ENCODE measurements around the gene SLC6A17.
A peak's percentile ranks its signal among the peaks of the same experiment; 100 is the strongest.

Gene SLC6A17

GRCh38 chr1:110134050-110134595, 16.2 kb upstream of the SLC6A17 start:
- TF ChIP-seq CTCF (IDR thresholded peaks at IDR 0.05; ENCODE audit: poor library complexity, severe bottlenecking), result no peak
- Histone ChIP-seq H3K27me3 (ENCODE audit: insufficient read depth, poor library complexity, severe bottlenecking) (peaks cover 42% of the 10 kb centered on the region), H3K4me3 (ENCODE audit: severe bottlenecking) (no peak overlapping the region), H3K9me3 (ENCODE audit: severe bottlenecking) (no peaks in the 10 kb centered on the region), H3K4me1 (ENCODE audit: insufficient read depth, poor library complexity, severe bottlenecking) (no peaks in the 10 kb centered on the region), H3K36me3 (ENCODE audit: low read depth) (no peaks in the 10 kb centered on the region), H3K27ac (ENCODE audit: poor library complexity, severe bottlenecking) (no peak overlapping the region)
- ATAC-seq (ENCODE audit: low read depth), result no peak
- DNase-seq (ENCODE audit: low spot score), result no peak

- TF ChIP-seq CTCF (IDR thresholded peaks at IDR 0.05; ENCODE audit: poor library complexity, severe bottlenecking), result no peak
- no peak for DNase-seq (ENCODE audit: low spot score)
- H3K27me3 ChIP-seq (ENCODE audit: insufficient read depth, poor library complexity, severe bottlenecking), result peaks cover 44% of the 10 kb centered on the region
- ATAC-seq (ENCODE audit: low read depth), result no peak
- no peaks in the 10 kb centered on the region for H3K36me3 ChIP-seq (ENCODE audit: low read depth)
- H3K4me3 ChIP-seq (ENCODE audit: severe bottlenecking), result no peak overlapping the region
- no peak overlapping the region for H3K27ac ChIP-seq (ENCODE audit: poor library complexity, severe bottlenecking)
- no peaks in the 10 kb centered on the region for H3K4me1 ChIP-seq (ENCODE audit: insufficient read depth, poor library complexity, severe bottlenecking)
- peaks cover 3% of the 10 kb centered on the region for H3K9me3 ChIP-seq (ENCODE audit: severe bottlenecking)
Observed at GRCh38 chr1:110135246-110135645, 15.0 kb upstream of the SLC6A17 start.

GRCh38 chr1:110135666-110136065, 14.6 kb upstream of the SLC6A17 start:
- ATAC-seq (ENCODE audit: low read depth) (0 out of 3 replicates have a peak, but pooled peaks have one; percentile 14), DNase-seq (ENCODE audit: low spot score) (no peak)
- TF ChIP-seq CTCF (IDR thresholded peaks at IDR 0.05; ENCODE audit: poor library complexity, severe bottlenecking), result no peak
- Histone ChIP-seq H3K27ac (ENCODE audit: poor library complexity, severe bottlenecking) (no peak overlapping the region), H3K9me3 (ENCODE audit: severe bottlenecking) (peaks cover 3% of the 10 kb centered on the region), H3K27me3 (ENCODE audit: insufficient read depth, poor library complexity, severe bottlenecking) (peaks cover 46% of the 10 kb centered on the region), H3K4me3 (ENCODE audit: severe bottlenecking) (no peak overlapping the region), H3K36me3 (ENCODE audit: low read depth) (no peaks in the 10 kb centered on the region), H3K4me1 (ENCODE audit: insufficient read depth, poor library complexity, severe bottlenecking) (no peaks in the 10 kb centered on the region)

GRCh38 chr1:110136911-110137310, 13.4 kb upstream of the SLC6A17 start:
- no peak for TF ChIP-seq CTCF (IDR thresholded peaks at IDR 0.05; ENCODE audit: poor library complexity, severe bottlenecking)
- H3K9me3 ChIP-seq (ENCODE audit: severe bottlenecking), result peaks cover 3% of the 10 kb centered on the region
- H3K27ac ChIP-seq (ENCODE audit: poor library complexity, severe bottlenecking), result no peak overlapping the region
- H3K36me3 ChIP-seq (ENCODE audit: low read depth), result no peaks in the 10 kb centered on the region
- no peak for ATAC-seq (ENCODE audit: low read depth)
- no peak for DNase-seq (ENCODE audit: low spot score)
- H3K4me1 ChIP-seq (ENCODE audit: insufficient read depth, poor library complexity, severe bottlenecking), result no peaks in the 10 kb centered on the region
- H3K27me3 ChIP-seq (ENCODE audit: insufficient read depth, poor library complexity, severe bottlenecking), result peaks cover 46% of the 10 kb centered on the region
- H3K4me3 ChIP-seq (ENCODE audit: severe bottlenecking), result no peak overlapping the region

GRCh38 chr1:110138956-110139355, 11.3 kb upstream of the SLC6A17 start:
- Histone ChIP-seq H3K36me3 (ENCODE audit: low read depth) (no peaks in the 10 kb centered on the region), H3K27me3 (ENCODE audit: insufficient read depth, poor library complexity, severe bottlenecking) (peaks cover 53% of the 10 kb centered on the region), H3K4me3 (ENCODE audit: severe bottlenecking) (no peak overlapping the region), H3K27ac (ENCODE audit: poor library complexity, severe bottlenecking) (no peak overlapping the region), H3K4me1 (ENCODE audit: insufficient read depth, poor library complexity, severe bottlenecking) (no peaks in the 10 kb centered on the region), H3K9me3 (ENCODE audit: severe bottlenecking) (peaks cover 3% of the 10 kb centered on the region)
- no peak for DNase-seq (ENCODE audit: low spot score)
- no peak for TF ChIP-seq CTCF (IDR thresholded peaks at IDR 0.05; ENCODE audit: poor library complexity, severe bottlenecking)
- ATAC-seq (ENCODE audit: low read depth), result no peak

All from RWPE2 (cell line).